Erythroblast (primary cell): ENCODE results near the gene FAF2.

Experiments used
- GATA1 ChIP-seq: IDR thresholded peaks from 2 replicates; pipeline ENCODE4 v1.6.1; 2011; ENCODE audit warnings: low read depth, mild to moderate bottlenecking, control low read depth, low read length, moderate library complexity
- POLR2A ChIP-seq: IDR thresholded peaks from 2 replicates; pipeline ENCODE4 v1.6.1; 2011; ENCODE audit warnings: mild to moderate bottlenecking, low read length

DNA sequence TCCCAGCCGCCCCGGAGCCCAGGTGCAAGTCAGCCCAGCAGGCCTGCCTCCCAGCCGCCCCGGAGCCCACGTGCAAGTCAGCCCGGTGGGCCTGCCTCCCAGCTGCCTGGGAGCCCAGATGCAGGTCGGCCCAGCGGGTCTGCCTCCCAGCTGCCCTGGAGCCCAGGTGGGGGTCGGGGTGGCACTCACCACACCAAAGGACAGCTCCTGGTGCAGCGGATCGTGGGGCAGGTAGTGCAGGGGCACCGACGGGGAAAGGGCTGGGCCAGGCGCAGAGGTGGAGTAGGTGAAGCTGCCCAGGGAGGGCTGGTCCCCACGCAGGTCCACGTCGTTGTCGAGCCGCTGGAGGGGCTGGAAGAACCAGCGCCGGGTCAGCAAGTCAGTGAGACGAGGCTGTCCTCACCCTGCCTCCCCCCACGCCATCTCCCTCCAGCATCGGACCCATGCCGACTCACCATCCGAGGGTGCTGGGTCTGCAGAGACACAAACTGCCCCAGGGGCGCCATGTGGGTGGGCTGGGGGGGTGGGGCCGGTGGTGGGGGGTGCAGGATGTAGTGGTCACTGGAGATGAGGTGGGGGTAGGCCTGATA lies 82.3 kb downstream of the FAF2 start:
- TF ChIP-seq POLR2A (no peak), GATA1 (no peak)
